WTC11 (cell line): ENCODE data around the gene MCM6. TPM values are rescaled to one million over a fixed set of nuclear protein-coding genes. Genes with fewer than 3 reads are reported as not detected.

ENCODE experiments used
- ATAC-seq: fragments of 200-7000 bp; cut with Tn5 transposase; 2 replicates; pipeline ENCODE4 v1.10.0; 2021; ENCODE audit warnings: mild to moderate bottlenecking, moderate library complexity
- CTCF ChIA-PET: fragments of 300-600 bp; sonication (Branson Sonifier 250); formaldehyde crosslinking; loops from one replicate; lab custom pipeline; 2021; ENCODE audit warnings: antibody characterized with exemption; lab: Charles Lee
- POLR2A ChIA-PET: fragments of 350-600 bp; sonication (Branson Sonifier 250); formaldehyde crosslinking; loops from one replicate; lab custom pipeline; 2021; ENCODE audit warnings: antibody characterized with exemption; lab: Charles Lee
- DNase-seq: peaks from one replicate; pipeline ENCODE4 v3.0.0; 2021; ENCODE audit warnings: low spot score
- H3K27ac Mint-ChIP-seq: 2 replicates; pipeline ENCODE4 v1.8.0; 2021; ENCODE audit warnings: mixed read lengths
- H3K27me3 Mint-ChIP-seq: 2 replicates; pipeline ENCODE4 v1.8.0; 2021; ENCODE audit warnings: low read depth, mild to moderate bottlenecking, moderate library complexity, mixed read lengths
- H3K36me3 Mint-ChIP-seq: 2 replicates; pipeline ENCODE4 v1.8.0; 2021; ENCODE audit warnings: mixed read lengths
- H3K4me1 Mint-ChIP-seq: 2 replicates; pipeline ENCODE4 v1.8.0; 2022; ENCODE audit warnings: mixed read lengths
- H3K4me3 Mint-ChIP-seq: 2 replicates; pipeline ENCODE4 v1.8.0; 2021; ENCODE audit warnings: mild to moderate bottlenecking, moderate library complexity, mixed read lengths
- H3K9me3 Mint-ChIP-seq: 2 replicates; pipeline ENCODE4 v1.8.0; 2021; ENCODE audit warnings: mixed read lengths
- ARID4B ChIP-seq: sonication (generic); formaldehyde crosslinking; IDR thresholded peaks from 2 replicates; pipeline ENCODE4 v1.8.0; 2023; ENCODE audit warnings: missing genetic modification reagents, mild to moderate bottlenecking, borderline replicate concordance
- ATF3 ChIP-seq: sonication (generic); formaldehyde crosslinking; conservative IDR thresholded peaks from 2 replicates; pipeline ENCODE4 v1.8.1; 2022; ENCODE audit warnings: mild to moderate bottlenecking, missing genetic modification reagents
- CREM ChIP-seq: sonication (generic); formaldehyde crosslinking; IDR thresholded peaks from 2 replicates; pipeline ENCODE4 v1.8.1; 2022; ENCODE audit warnings: mild to moderate bottlenecking, missing genetic modification reagents, moderate library complexity
- E2F1 ChIP-seq: sonication (generic); formaldehyde crosslinking; IDR thresholded peaks from 2 replicates; pipeline ENCODE4 v1.8.0; 2022; ENCODE audit warnings: mild to moderate bottlenecking, missing genetic modification reagents
- HMGXB4 ChIP-seq: sonication (generic); formaldehyde crosslinking; IDR thresholded peaks from 2 replicates; pipeline ENCODE4 v1.8.1; 2023; ENCODE audit warnings: mild to moderate bottlenecking, moderate library complexity, missing genetic modification reagents
- MAX ChIP-seq: sonication (generic); formaldehyde crosslinking; IDR thresholded peaks from 2 replicates; pipeline ENCODE4 v1.8.0; 2022; ENCODE audit warnings: mild to moderate bottlenecking, missing genetic modification reagents
- MLX ChIP-seq: sonication (generic); formaldehyde crosslinking; IDR thresholded peaks from 2 replicates; pipeline ENCODE4 v1.8.1; 2023; ENCODE audit warnings: mild to moderate bottlenecking, missing genetic modification reagents, moderate library complexity
- OVOL2 ChIP-seq: fragments of 250-450 bp; sonication (Bioruptor Pico); IDR thresholded peaks from 2 replicates; pipeline ENCODE4 v1.9.0; 2021; ENCODE audit warnings: mild to moderate bottlenecking, borderline replicate concordance
- RORB ChIP-seq: fragments of 250-450 bp; sonication (Bioruptor Pico); IDR thresholded peaks from 2 replicates; pipeline ENCODE4 v1.9.0; 2021; ENCODE audit warnings: mild to moderate bottlenecking
- TP53 ChIP-seq: sonication (generic); formaldehyde crosslinking; IDR thresholded peaks from 2 replicates; pipeline ENCODE4 v1.8.1; 2023; ENCODE audit warnings: mild to moderate bottlenecking, missing genetic modification reagents
- ZNF138 ChIP-seq: sonication (generic); formaldehyde crosslinking; conservative IDR thresholded peaks from 2 replicates; pipeline ENCODE4 v1.8.1; 2022; ENCODE audit warnings: mild to moderate bottlenecking, moderate library complexity, missing genetic modification reagents
- ZNF263 ChIP-seq: sonication (generic); formaldehyde crosslinking; IDR thresholded peaks from 2 replicates; pipeline ENCODE4 v1.8.1; 2022; ENCODE audit warnings: low read depth, mild to moderate bottlenecking, moderate library complexity, missing genetic modification reagents
- ZNF416 ChIP-seq: fragments of 250-450 bp; sonication (Bioruptor Pico); IDR thresholded peaks from 2 replicates; pipeline ENCODE4 v1.9.0; 2021; ENCODE audit warnings: mild to moderate bottlenecking, inconsistent platforms
- ZNF671 ChIP-seq: fragments of 250-450 bp; sonication (Bioruptor Pico); IDR thresholded peaks from 2 replicates; pipeline ENCODE4 v1.8.0; 2021; ENCODE audit warnings: mild to moderate bottlenecking
- ZSCAN18 ChIP-seq: fragments of 250-450 bp; sonication (Bioruptor Pico); IDR thresholded peaks from 2 replicates; pipeline ENCODE4 v2.1.2; 2022; ENCODE audit warnings: mild to moderate bottlenecking, moderate library complexity
- total RNA-seq: library from RNA; stranded (reverse); gene quantifications from 3 replicates; pipeline ENCODE4 v1.2.3, GENCODE V29; 2021

Gene MCM6
- total RNA-seq, 1 experiment from 2014 or later: 107 TPM

- ATAC-seq: no peak
- Mint-ChIP-seq H3K36me3 (peaks cover 27% of the 10 kb centered on the region), H3K4me3 (no peak overlapping the region), H3K4me1 (peaks cover 9% of the 10 kb centered on the region), H3K27me3 (no peaks in the 10 kb centered on the region), H3K27ac (peak overlapping the region; percentile 73), H3K9me3 (peaks cover 5% of the 10 kb centered on the region; the same call in 1 of the 2 replicates)
- DNase-seq: no peak
- POLR2A ChIA-PET: interaction anchor here (1.3 kb wide), 1 partner anchor 28 kb away, joined by 3 read pairs; the partner anchor contains the start of gene MCM6
- no peak for TF ChIP-seq ZSCAN18 (CRISPR knock-in tag)
- no peak for TF ChIP-seq TP53 (CRISPR knock-in tag)
- no peak for TF ChIP-seq RORB (CRISPR knock-in tag)
- no peak for TF ChIP-seq ARID4B (CRISPR knock-in tag)
- TF ChIP-seq HMGXB4 (CRISPR knock-in tag): no peak
- no peak for TF ChIP-seq MLX (CRISPR knock-in tag)
- TF ChIP-seq ZNF416: no peak
- CTCF ChIA-PET: interaction anchor here (1.2 to 1.9 kb wide), 2 partner anchors 9 to 107 kb away, joined by 3 to 12 read pairs; no protein-coding TSS in a partner anchor
Measured at GRCh38 chr2:135904341-135904989, 28.2 kb upstream of the MCM6 start.

GRCh38 chr2:135903650-135904049, 27.4 kb upstream of the MCM6 start:
- POLR2A ChIA-PET: interaction anchor here (1.3 kb wide), 1 partner anchor 27 kb away, joined by 3 read pairs; the partner anchor contains the start of gene MCM6
- no peak for TF ChIP-seq E2F1 (CRISPR knock-in tag)
- TF ChIP-seq ZNF671 (CRISPR knock-in tag): no peak
- TF ChIP-seq ZNF263 (CRISPR knock-in tag): no peak
- no peak for TF ChIP-seq ATF3
- no peak for TF ChIP-seq ZNF416
- no peak for TF ChIP-seq OVOL2
- TF ChIP-seq CREM (CRISPR knock-in tag): no peak
- no peak for TF ChIP-seq MAX (CRISPR knock-in tag)
- TF ChIP-seq ZNF138 (CRISPR knock-in tag): no peak
- peak; percentile 47; the same call in 1 of the 2 replicates for ATAC-seq

More at GRCh38 chr2:135903650-135904049, 27.4 kb upstream of the MCM6 start:
- H3K4me3 Mint-ChIP-seq: no peak overlapping the region
- DNase-seq: no peak
- peaks cover 21% of the 10 kb centered on the region for H3K36me3 Mint-ChIP-seq
- no peak overlapping the region for H3K27ac Mint-ChIP-seq
- peaks cover 10% of the 10 kb centered on the region for H3K4me1 Mint-ChIP-seq
- H3K27me3 Mint-ChIP-seq: no peaks in the 10 kb centered on the region
- peaks cover 7% of the 10 kb centered on the region; the same call in 1 of the 2 replicates for H3K9me3 Mint-ChIP-seq
- CTCF ChIA-PET: interaction anchor here (1.2 to 1.9 kb wide), 2 partner anchors 10 to 106 kb away, joined by 3 to 12 read pairs; no protein-coding TSS in a partner anchor
